ENCODE results near the gene CLTCL1. TPM values are rescaled to one million over a fixed set of nuclear protein-coding genes. Genes with fewer than 3 reads are reported as not detected.

CLTCL1 gene
- total RNA-seq, 1 experiment from 2014 or later = 11.9 TPM

GRCh38 chr22:19223110-19223509, 68.4 kb downstream of the CLTCL1 start:
- in situ Hi-C loops (cut with HindIII; ENCODE audit: low pct_unique_long_range_greater_than_20kb, low sequenced_read_pairs) (no loop called here), intact Hi-C loops (cut with micrococcal nuclease; ENCODE audit: unreplicated experiment) (loop anchor here (10.0 kb wide), 1 partner anchor 62 kb away; no protein-coding TSS in a partner anchor)
- Histone ChIP-seq H3K27ac (ENCODE audit: low read length) (no peak overlapping the region), H3K9me3 (ENCODE audit: control insufficient read depth, insufficient read depth, low read depth, low read length) (no peaks in the 10 kb centered on the region), H3K36me3 (ENCODE audit: control insufficient read depth, insufficient read depth, low read length) (no peaks in the 10 kb centered on the region), H3K27me3 (ENCODE audit: control insufficient read depth, insufficient read depth, low read length) (no peaks in the 10 kb centered on the region), H3K4me3 (ENCODE audit: low read depth in 2 of 2, low read length in 2 of 2) (no peak overlapping the region), H3K4me1 (ENCODE audit: control insufficient read depth, insufficient read depth, low read length) (no peaks in the 10 kb centered on the region)
- DNase-seq (ENCODE audit: low read depth, low spot score) (no peak), ATAC-seq (no peak)
- no TSS peak for BruUV-seq (replicated peaks)
- no peak for TF ChIP-seq TCF7L2 (IDR thresholded peaks at IDR 0.05; ENCODE audit: low read depth, low read length)
- no peak for TF ChIP-seq SIN3A (IDR thresholded peaks at IDR 0.05; ENCODE audit: borderline replicate concordance, insufficient read depth, low read depth, low read length)
- no peak for TF ChIP-seq CTCF (IDR thresholded peaks at IDR 0.05)
- TF ChIP-seq POLR2AphosphoS5 (IDR thresholded peaks at IDR 0.05; ENCODE audit: low read depth, low read length) = no peak
- ChIA-PET CTCF (interaction anchor here (0.7 kb wide), 1 partner anchor 36 kb away, joined by 3 read pairs; no protein-coding TSS in a partner anchor), POLR2A (no interaction called here)

- Histone ChIP-seq H3K27me3 (ENCODE audit: control insufficient read depth, insufficient read depth, low read length) (no peaks in the 10 kb centered on the region), H3K36me3 (ENCODE audit: control insufficient read depth, insufficient read depth, low read length) (no peaks in the 10 kb centered on the region), H3K4me1 (ENCODE audit: control insufficient read depth, insufficient read depth, low read length) (no peaks in the 10 kb centered on the region), H3K27ac (ENCODE audit: low read length) (no peak overlapping the region), H3K4me3 (ENCODE audit: low read depth in 2 of 2, low read length in 2 of 2) (no peak overlapping the region), H3K9me3 (ENCODE audit: control insufficient read depth, insufficient read depth, low read depth, low read length) (no peaks in the 10 kb centered on the region)
- intact Hi-C loops (cut with micrococcal nuclease; ENCODE audit: unreplicated experiment) (loop anchor here (10.0 kb wide), 1 partner anchor 62 kb away; no protein-coding TSS in a partner anchor), in situ Hi-C loops (cut with HindIII; ENCODE audit: low pct_unique_long_range_greater_than_20kb, low sequenced_read_pairs) (no loop called here)
- ATAC-seq (no peak), DNase-seq (ENCODE audit: low read depth, low spot score) (no peak)
- ChIA-PET CTCF (interaction anchor here (0.7 kb wide), 1 partner anchor 36 kb away, joined by 3 read pairs; no protein-coding TSS in a partner anchor), POLR2A (interaction anchor here (0.5 kb wide), 1 partner anchor 181 kb away, joined by 10 read pairs; no protein-coding TSS in a partner anchor)
- no TSS peak for BruUV-seq (replicated peaks)
- TF ChIP-seq CTCF (IDR thresholded peaks at IDR 0.05) = no peak
- no peak for TF ChIP-seq SIN3A (IDR thresholded peaks at IDR 0.05; ENCODE audit: borderline replicate concordance, insufficient read depth, low read depth, low read length)
- no peak for TF ChIP-seq REST (IDR thresholded peaks at IDR 0.05; ENCODE audit: insufficient read depth in 1 of 2, low read depth in 2 of 2, low read length in 1 of 2)
- no peak for TF ChIP-seq POLR2AphosphoS5 (IDR thresholded peaks at IDR 0.05; ENCODE audit: low read depth, low read length)
- TF ChIP-seq TCF7L2 (IDR thresholded peaks at IDR 0.05; ENCODE audit: low read depth, low read length) = no peak
These were observed 69.1 kb downstream of the CLTCL1 start for GRCh38 chr22:19222242-19223005.
